HS-27A (cell line): ENCODE measurements around the gene ATG7.
A peak's percentile ranks its signal among the peaks of the same experiment; 100 is the strongest.

ENCODE experiments used
- DNase-seq: peaks from one replicate; pipeline ENCODE4 v3.0.0-alpha.2; 2012; ENCODE audit warnings: low read depth, missing footprints

Gene ATG7

DNA sequence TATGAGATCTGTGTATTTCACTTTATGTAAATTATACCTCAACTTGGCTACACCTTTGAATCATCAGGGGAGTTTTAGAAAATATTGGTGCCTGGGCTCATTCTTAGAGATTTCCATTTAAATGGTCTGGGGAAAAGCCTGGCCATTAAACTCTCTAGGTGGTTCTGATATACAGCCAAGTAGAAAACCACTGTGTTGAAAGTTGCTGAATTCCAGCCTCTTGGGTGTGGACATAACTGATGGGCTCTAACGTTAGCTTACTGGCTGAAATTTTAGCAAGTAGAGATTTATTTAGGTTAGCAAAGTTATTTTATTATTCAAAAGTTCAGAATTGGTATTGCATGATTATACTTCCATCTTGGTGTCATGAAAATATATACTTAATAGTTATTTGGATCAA lies 84.1 kb downstream of the ATG7 start:
- DNase-seq = no peak

DNA sequence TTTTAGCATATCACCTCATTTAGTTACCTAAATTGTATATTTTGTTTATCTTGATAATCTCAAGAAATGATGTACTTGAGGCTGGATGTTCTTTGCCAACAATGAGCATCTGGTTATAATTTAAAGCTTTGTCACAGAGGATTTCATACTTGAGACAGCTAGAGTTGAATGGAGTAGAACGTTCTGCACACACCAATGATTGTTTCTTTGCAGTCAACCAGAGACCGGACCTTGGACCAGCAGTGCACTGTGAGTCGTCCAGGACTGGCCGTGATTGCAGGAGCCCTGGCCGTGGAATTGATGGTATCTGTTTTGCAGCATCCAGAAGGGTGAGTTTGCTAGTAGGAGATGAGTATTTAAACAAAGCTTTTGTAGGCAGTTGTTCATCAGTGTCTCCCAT lies 90.4 kb downstream of the ATG7 start:
- no peak for DNase-seq

DNA sequence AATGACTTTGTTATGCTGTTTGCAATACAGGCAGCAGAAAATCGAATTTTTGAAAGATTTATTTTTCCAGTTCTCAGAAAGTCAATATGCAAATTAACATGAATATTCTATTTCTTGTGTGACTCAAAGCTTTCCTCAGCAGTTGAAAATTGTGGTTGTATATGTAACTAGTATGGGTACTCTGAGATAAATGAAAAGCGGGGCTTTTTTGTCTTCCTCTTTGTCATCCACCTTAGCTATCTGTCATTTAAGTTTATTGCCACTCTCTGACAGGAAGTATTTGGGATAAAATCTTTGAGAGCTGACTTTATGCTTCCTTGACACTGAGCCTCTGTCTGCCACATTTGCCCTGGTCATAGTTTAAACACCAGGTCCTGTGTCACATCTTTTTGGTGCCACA lies 91.5 kb downstream of the ATG7 start:
- DNase-seq = no peak

GRCh38 chr3:11364181-11364580 lies 92.0 kb downstream of the ATG7 start:
- DNase-seq = no peak

DNA sequence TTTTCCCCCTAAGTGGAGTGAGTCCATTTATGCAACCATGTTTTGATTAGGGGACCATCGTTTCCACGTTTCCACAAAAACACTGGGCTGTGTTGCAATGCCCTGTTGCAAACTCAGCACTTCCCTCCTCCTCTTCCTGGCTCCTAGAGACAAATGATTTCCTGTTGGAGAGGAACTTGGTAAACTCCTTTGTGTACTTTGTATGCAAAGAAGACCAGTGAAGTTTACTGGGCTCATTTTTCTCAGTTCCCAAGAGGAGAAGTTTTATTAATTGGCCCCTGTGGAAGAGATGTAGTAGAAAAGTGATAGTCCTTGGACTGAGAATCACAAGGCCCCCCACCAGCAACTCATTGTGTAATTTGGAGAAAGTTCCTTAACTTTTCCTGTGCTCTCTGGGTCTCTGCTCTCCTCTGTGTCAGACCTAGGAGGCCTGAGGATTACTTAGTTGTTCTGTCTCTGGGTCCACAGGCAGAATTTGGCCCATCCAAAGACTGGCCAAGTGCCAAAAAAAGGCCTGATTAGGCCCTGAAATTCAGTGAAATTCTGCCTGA lies 95.0 kb downstream of the ATG7 start:
- no peak for DNase-seq

DNA sequence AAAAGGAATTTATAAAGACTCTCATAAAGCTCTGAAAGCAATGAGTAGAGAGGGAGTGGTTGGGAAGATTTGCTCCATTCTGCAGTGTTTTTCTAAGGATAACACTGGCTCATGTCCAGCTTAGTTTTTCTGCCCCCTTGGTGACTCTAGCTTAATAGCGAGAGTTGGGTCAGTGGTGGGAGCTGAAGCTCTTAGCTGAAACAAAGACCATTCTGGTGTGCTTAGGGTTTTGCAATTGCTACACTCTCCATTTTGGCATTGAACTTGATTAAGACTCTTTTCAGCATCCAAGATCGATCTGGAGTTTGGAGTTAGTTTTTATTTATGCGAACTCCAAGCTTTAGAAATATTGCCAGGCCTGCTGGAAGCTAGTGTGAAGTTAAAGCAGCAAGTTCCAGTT lies 98.0 kb downstream of the ATG7 start:
- no peak for DNase-seq

DNA sequence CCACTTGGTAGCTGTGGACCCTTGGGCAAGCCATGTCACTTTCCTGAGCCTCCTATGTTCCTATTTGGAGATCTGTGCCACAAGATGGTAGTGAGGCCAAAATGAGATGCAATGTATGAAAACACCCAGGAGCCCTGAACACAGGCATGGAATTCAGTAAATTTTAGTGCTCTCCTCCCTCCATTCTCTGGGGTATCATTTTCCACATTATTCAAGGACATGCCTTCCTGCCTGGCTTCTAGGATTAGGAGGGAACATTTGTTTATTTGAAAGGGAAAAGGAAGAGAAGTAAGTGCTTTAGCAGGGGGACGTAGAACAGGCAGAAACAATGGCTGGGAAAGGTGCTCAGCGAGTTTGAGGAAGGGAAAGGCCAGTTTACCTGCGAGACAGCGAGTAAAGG lies 98.8 kb downstream of the ATG7 start:
- DNase-seq = no peak

- no peak for DNase-seq
Measured at GRCh38 chr3:11371747-11372146, 99.5 kb downstream of the ATG7 start.

GRCh38 chr3:11373235-11373634 lies 101.0 kb downstream of the ATG7 start:
- DNase-seq = no peak

DNA sequence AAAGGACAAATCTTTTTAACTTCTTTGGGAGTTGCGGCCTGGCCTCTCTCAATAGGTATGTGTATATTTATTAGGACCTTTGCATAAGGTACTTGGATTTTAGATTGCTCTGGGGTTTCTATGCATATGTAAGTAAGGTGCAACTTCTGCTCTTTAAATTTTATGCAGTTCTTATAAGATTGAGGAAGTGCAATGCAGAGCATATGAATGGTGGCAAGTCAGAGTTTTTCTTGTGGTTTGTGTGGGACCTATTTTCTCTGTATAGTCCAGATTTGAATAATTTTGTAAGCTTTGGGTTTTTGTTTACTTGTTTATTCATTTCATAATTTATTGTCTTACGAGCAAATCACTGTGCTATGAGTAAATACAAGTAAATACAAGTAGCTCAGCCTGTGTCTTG lies 101.5 kb downstream of the ATG7 start:
- DNase-seq = no peak

GRCh38 chr3:11375333-11376088 lies 103.3 kb downstream of the ATG7 start:
- no peak for DNase-seq

GRCh38 chr3:11377719-11378118 lies 105.5 kb downstream of the ATG7 start:
- DNase-seq = no peak

DNA sequence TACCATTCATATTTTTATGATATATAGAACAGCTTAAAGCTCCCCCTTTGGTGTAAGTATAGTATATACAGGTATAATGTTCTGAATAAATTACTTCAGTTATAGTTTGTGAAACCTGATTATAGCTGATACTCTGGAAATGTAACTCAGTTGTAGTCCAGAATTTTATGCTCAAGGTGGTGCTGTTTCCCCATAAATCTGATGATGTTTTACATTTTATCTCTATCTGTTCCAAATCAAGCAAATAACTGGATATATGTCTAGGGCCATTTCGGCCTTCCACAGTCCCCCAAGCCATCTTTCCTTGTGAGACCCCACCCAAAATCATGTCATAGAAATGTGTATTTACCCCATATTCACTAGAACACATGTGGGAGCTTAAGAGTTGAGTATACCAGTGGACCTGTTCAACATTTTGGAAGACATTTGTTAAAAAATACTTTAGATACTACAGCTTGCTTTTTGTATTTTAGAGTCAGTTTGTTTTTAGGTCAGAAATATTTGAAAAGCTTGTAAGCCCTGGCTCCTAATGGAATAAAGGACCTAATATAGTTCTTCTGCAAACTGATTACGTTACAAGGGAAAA lies 107.1 kb downstream of the ATG7 start:
- peak; percentile 48 for DNase-seq

DNA sequence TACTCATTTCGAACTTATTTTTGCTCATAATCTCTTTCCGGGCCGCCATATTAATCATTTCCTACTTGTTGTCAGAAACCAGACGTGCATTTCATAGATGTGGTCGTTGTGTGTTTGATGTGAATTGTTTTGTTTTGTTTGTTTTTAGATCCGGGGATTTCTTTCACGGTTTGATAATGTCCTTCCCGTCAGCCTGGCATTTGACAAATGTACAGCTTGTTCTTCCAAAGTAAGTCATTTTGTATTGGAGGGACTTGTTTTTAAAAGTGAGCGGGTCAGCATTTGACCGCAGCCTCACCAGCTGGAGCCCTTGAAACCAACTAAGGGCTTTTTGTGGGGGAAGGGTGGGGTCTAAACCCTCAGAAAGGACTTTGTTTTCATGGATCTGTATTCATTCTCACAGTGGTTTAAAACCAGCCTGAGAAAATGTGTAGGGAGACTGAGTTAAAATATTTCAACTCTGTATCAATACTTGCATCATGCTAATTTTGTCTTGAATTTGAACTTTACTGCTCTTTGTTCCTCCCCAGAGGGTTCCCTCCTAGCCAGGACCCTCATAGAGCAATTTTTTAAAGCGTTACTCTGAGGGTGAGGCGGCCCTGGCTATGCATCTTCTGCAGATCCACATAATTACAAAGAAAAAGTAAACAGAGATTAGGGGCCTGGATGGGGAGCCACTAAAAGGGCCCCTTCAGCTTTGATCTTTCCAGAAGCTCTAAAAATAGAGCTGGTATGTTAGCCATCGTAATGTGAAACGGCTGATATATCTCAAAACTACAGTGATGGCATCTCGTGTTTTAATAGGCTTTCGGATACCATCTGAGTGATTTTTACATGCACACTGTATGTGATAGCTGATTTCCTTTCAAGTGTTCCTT lies 107.9 kb downstream of the ATG7 start:
- DNase-seq = no peak

DNA sequence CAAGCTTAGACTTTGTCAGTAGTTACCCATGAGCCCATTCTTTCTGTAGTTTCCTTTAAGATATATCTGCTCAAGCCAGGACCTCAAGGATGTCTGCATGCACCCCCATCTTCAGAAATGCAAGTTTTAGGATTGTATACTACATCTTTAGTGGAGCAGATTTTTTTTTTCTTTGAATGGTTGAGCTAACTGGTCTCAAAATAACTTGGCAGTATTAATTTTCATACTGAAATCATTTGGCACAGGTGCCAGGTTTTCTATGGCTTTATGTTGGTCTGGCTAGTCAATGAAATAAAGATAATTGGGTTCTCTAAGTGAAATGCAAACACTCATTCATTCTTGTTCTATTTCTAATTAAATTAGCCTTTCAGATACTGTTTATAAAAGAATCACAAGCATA lies 108.9 kb downstream of the ATG7 start:
- no peak for DNase-seq

DNA sequence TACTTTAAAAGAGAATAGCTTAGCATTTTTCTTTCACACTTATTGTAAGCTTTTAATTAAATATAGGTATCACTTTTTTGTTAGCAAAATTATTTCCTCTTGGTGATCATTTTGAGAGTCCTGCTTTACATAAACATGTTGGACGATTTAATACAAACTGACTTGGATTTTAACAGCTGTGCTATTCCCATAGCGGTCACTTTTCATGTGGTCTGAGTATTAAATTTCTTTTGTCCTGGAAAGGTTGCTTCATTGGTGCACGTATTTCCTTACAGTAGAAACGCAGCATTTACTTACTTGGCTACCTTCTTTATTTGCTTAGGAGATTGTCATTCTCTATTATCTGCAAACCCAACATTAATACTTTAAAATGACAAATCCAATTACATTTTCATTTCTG lies 109.4 kb downstream of the ATG7 start:
- DNase-seq = no peak

DNA sequence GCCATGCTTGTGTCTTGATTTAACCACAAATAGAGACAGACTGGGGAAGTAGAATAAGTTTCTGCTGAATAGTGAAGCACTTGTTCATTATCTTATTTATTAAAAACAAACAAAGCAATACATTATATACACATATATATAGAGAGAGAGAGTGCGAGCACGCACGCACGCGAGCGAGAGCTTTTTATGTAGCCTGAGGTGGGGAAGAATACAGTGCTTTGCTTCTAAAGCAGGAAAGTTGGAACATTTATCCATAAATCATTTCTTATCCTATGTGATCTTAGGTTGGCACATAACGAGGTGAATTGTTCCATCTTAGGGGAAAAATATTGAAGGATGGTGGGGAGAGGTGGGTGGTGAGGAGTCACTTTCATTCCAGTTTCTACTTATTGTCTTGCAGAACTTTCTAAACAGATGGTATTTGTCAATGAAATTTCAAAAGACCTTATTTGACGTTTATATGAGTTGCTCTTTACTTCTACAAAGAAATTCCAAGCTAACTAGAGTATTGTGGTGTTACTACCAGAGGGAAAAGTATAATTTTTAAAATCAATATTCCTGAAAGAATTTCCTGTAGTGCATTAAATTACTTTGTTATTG lies 110.0 kb downstream of the ATG7 start:
- DNase-seq = no peak

DNA sequence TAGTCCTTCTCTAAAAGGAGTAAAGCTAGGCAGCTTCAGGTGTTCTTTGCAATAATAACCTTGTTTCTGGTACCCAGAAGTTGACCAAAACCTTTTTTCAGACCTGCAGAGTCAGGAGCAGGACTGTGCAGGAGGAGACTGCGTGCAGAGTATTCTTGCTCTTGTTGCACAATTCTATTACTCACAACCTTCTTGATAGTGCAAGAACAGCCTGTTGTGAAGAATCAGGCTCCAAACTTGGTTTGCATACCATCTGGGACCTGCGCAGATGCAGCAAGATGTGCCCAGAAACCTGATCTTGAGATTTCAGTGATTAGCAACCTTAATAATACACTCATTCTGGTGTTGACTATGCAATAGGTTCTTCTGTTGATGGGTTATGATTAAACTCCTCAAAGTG lies 111.9 kb downstream of the ATG7 start:
- no peak for DNase-seq

DNA sequence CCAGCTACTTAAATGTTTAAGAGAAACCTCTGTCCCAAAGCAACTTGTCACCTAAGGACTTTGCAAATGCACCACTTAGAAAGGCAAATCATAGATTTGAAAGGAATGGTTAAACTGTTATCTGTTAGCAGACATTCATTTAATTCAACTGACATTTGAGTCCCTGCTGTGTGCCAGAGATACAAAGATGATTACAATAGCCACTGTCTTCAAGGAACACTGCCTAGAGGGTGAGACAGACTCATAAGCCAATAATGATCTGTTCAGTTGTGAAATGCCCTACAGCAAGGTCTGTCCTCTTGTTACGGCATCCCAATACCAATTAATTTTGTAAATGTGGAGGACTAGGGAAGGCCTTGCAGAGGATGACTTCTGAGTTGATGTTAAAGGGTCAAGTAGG lies 113.1 kb downstream of the ATG7 start:
- DNase-seq = no peak

- DNase-seq = no peak
Measured at GRCh38 chr3:11385891-11386290, 113.7 kb downstream of the ATG7 start.

- DNase-seq = no peak
Measured at GRCh38 chr3:11386465-11387113, 114.4 kb downstream of the ATG7 start.
